Measurements from ENCODE around the gene PDE6C. TPM values are rescaled to one million over a fixed set of nuclear protein-coding genes. Genes with fewer than 3 reads are reported as not detected.

PDE6C gene
- polyA plus RNA-seq, 1 of the 3 experiments (the other 2 are of a cell fraction) = not detected

DNA sequence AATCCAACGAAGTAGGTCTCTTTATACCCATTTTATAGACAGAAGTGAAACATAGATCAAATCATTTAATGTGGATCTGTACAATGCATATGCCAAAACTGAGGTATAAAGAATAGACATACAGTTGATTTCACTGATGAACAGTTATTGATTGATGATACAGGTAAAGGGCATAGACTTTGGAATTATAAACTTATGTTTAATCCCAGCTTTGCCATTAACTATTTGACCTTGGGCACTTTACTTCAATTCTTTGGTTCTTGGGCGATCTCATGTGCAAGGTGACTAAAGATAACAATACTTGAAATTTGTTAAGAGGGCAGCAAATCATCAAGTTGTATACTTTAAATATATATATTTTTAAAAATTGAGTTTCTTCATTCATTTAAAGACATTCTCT is 61.5 kb downstream of the PDE6C start (continued):
- TF ChIP-seq JUND (IDR thresholded peaks at IDR 0.05) (no peak), ELF1 (IDR thresholded peaks at IDR 0.05) (no peak)

DNA sequence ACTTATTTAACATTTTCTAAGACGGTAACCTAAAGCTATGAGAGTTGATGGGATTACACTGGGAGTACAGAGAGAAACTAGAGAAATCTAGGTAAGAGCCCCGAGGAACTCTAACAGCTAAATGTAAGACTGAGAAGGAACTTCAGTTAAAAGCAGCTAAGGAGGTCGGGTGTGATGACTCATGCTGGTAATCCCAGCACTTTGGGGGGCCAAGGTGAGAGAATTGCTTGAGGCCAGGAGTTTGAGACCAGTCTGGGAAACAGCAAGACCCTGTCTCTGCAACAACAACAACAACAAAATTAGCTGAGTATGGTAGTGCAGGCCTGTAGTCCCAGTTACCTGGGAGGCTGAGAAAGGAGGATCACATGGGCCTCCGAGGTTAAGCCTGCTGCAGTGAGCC is 66.0 kb downstream of the PDE6C start:
- CTCF ChIA-PET = interaction anchor here (0.8 to 4.2 kb wide), 7 partner anchors 10 to 303 kb away, joined by 3 to 23 read pairs (median 4); no protein-coding TSS in a partner anchor
- no peaks in the 10 kb centered on the region for H3K4me1 ChIP-seq (ENCODE audit: control insufficient read depth in 1 of 2, insufficient read depth in 2 of 2, low read depth in 1 of 2, low read length in 1 of 2)
- POLR2A ChIA-PET = no interaction called here
- 91% methylated on average over 4 of the region's 4 CpGs for WGBS (ENCODE audit: low lambda C conversion rate)
- TF ChIP-seq, protein P1, sequence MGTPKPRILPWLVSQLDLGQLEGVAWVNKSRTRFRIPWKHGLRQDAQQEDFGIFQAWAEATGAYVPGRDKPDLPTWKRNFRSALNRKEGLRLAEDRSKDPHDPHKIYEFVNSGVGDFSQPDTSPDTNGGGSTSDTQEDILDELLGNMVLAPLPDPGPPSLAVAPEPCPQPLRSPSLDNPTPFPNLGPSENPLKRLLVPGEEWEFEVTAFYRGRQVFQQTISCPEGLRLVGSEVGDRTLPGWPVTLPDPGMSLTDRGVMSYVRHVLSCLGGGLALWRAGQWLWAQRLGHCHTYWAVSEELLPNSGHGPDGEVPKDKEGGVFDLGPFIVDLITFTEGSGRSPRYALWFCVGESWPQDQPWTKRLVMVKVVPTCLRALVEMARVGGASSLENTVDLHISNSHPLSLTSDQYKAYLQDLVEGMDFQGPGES (IDR thresholded peaks at IDR 0.05; ENCODE audit: low read depth, low read length) = no peak
- TF ChIP-seq GABPA (IDR thresholded peaks at IDR 0.05; ENCODE audit: low read depth) = no peak
- no peak for TF ChIP-seq TAF1 (IDR thresholded peaks at IDR 0.05; ENCODE audit: borderline replicate concordance, low read depth, low read length)
- no peak for TF ChIP-seq EZH2phosphoT487 (IDR thresholded peaks at IDR 0.05; ENCODE audit: borderline replicate concordance, low read depth)
- TF ChIP-seq FOXM1 (IDR thresholded peaks at IDR 0.05; ENCODE audit: low read depth) = no peak
- no peak for TF ChIP-seq RCOR1 (IDR thresholded peaks at IDR 0.05; ENCODE audit: low read length)
- TF ChIP-seq CHD2 (IDR thresholded peaks at IDR 0.05; ENCODE audit: low read length, partially characterized antibody) = no peak
- no peak for TF ChIP-seq RXRA (IDR thresholded peaks at IDR 0.05; ENCODE audit: borderline replicate concordance, low read depth)
- no peak for TF ChIP-seq POLR2AphosphoS5 (IDR thresholded peaks at IDR 0.05; ENCODE audit: low read depth, low read length)
- no peak for TF ChIP-seq EP300 (IDR thresholded peaks at IDR 0.05; ENCODE audit: borderline replicate concordance in 1 of 2, low read depth in 1 of 2, low read length in 1 of 2)
- TF ChIP-seq NFIC (IDR thresholded peaks at IDR 0.05; ENCODE audit: borderline replicate concordance) = no peak
- no peak for TF ChIP-seq NRF1 (IDR thresholded peaks at IDR 0.05; ENCODE audit: low read depth, low read length)
- no peaks in the 10 kb centered on the region for H3K9me2 ChIP-seq
- DNase-seq = no peak
- no peaks in the 10 kb centered on the region for H3K27me3 ChIP-seq (ENCODE audit: insufficient read depth)
- H3K4me2 ChIP-seq = no peak overlapping the region
- no peaks in the 10 kb centered on the region for H3K9me3 ChIP-seq
- no peaks in the 10 kb centered on the region for H3K79me2 ChIP-seq (ENCODE audit: insufficient read depth)
- H3K27ac ChIP-seq (ENCODE audit: low read depth in 2 of 2, low read length in 1 of 2) = no peak overlapping the region
- H3K4me3 ChIP-seq (ENCODE audit: low read depth in 2 of 2, low read length in 1 of 2) = no peak overlapping the region
- H2AFZ ChIP-seq (ENCODE audit: low read depth) = no peak overlapping the region
- no peaks in the 10 kb centered on the region for H4K20me1 ChIP-seq (ENCODE audit: insufficient read depth)
- H3K36me3 ChIP-seq (replicated peaks in 1 of 2; ENCODE audit: control insufficient read depth in 1 of 2, insufficient read depth in 2 of 2, low read length in 1 of 2) = peaks cover 38 to 68% of the 10 kb centered on the region in 2 experiments
- H3K9ac ChIP-seq = no peak overlapping the region
- H3F3A ChIP-seq (replicated peaks; ENCODE audit: insufficient read depth) = peaks cover 4% of the 10 kb centered on the region

DNA sequence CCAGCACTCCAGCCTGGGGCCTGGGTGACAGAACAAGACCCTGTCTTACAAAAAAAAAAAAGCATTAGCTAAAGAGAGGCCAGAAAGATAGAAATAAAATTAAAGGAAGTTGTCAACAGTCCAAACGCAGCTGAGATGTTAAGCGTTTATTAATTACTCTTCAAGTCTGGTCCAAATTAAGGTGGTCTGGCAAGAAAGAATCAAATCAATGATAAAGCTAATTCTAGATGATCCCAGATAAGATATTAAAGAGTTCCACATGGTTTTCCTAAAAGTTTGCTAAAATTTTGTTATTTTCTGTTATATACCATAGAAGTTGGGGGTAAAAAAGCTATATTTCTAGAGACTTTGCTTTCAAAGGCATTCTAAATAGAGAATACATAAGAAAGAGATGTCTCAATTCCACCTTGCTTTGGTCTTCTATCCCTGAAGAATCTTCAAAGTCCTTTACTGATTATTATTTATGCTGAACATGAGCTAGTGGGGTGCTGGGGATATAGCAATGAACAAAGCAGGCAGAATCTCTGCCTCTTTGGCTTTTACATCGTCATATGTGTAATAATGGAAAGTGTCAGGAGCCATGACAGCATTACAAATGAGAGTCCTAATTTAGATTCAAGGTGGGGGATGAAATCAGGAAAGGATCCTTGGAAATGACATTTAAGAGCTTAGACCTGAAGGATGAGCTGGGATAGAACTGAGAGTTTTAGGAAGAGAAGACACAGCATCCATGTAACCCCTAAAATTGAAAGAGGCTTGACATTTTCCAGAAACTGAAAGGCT is 66.7 kb downstream of the PDE6C start:
- H3K27ac ChIP-seq (ENCODE audit: low read depth in 2 of 2, low read length in 1 of 2) = no peak overlapping the region
- no peak for TF ChIP-seq RFX5 (IDR thresholded peaks at IDR 0.05; ENCODE audit: low read length)
- no peak for TF ChIP-seq CHD2 (IDR thresholded peaks at IDR 0.05; ENCODE audit: low read length, partially characterized antibody)
- TF ChIP-seq RAD21 (IDR thresholded peaks at IDR 0.05; ENCODE audit: low read length) = no peak
- peak; percentile 61; the same call in 1 of the 2 replicates for TF ChIP-seq RCOR1 (IDR thresholded peaks at IDR 0.05; ENCODE audit: low read length)
- peak in 1 of 2 experiments; percentile 44; a peak in 1 of 4 replicates for TF ChIP-seq EP300 (IDR thresholded peaks at IDR 0.05; ENCODE audit: borderline replicate concordance in 1 of 2, low read depth in 1 of 2, low read length in 1 of 2)
- H3K9me3 ChIP-seq = no peaks in the 10 kb centered on the region
- H3K9me2 ChIP-seq = no peaks in the 10 kb centered on the region
- H4K20me1 ChIP-seq (ENCODE audit: insufficient read depth) = no peaks in the 10 kb centered on the region
- no peaks in the 10 kb centered on the region for H3K27me3 ChIP-seq (ENCODE audit: insufficient read depth)
- 92% methylated on average over 3 of the region's 3 CpGs for WGBS (ENCODE audit: low lambda C conversion rate)
- no peak for DNase-seq
- peaks cover 43 to 61% of the 10 kb centered on the region in 2 experiments for H3K36me3 ChIP-seq (replicated peaks in 1 of 2; ENCODE audit: control insufficient read depth in 1 of 2, insufficient read depth in 2 of 2, low read length in 1 of 2)
- no peak overlapping the region for H2AFZ ChIP-seq (ENCODE audit: low read depth)
- ChIA-PET POLR2A (no interaction called here), CTCF (interaction anchor here (0.6 to 4.2 kb wide), 11 partner anchors 115 to 327 kb away, joined by 3 to 23 read pairs (median 4); no protein-coding TSS in a partner anchor)
- no peak overlapping the region for H3K4me2 ChIP-seq
- no peak overlapping the region for H3K9ac ChIP-seq
- H3K4me1 ChIP-seq (ENCODE audit: control insufficient read depth in 1 of 2, insufficient read depth in 2 of 2, low read depth in 1 of 2, low read length in 1 of 2) = no peaks in the 10 kb centered on the region
- H3F3A ChIP-seq (replicated peaks; ENCODE audit: insufficient read depth) = peaks cover 4% of the 10 kb centered on the region
- no peak overlapping the region for H3K4me3 ChIP-seq (ENCODE audit: low read depth in 2 of 2, low read length in 1 of 2)
- no peaks in the 10 kb centered on the region for H3K79me2 ChIP-seq (ENCODE audit: insufficient read depth)

Measured in SK-N-SH (cell line).